Measurements from ENCODE around the gene PLCB2. TPM values are rescaled to one million over a fixed set of nuclear protein-coding genes. Genes with fewer than 3 reads are reported as not detected.

Gene PLCB2
- total and polyA plus RNA-seq, 4 experiments from 2014 or later, result 22.6 to 219 (median 124) TPM

GRCh38 chr15:40345225-40345866 is 37.6 kb upstream of the PLCB2 start:
- H3K9me3 Mint-ChIP-seq, result no peaks in the 10 kb centered on the region
- H3K36me3 Mint-ChIP-seq, result no peaks in the 10 kb centered on the region
- H3K27ac Mint-ChIP-seq, result no peak overlapping the region
- H3K4me1 Mint-ChIP-seq, result peaks cover 0 to 3% (median under 1%) of the 10 kb centered on the region in 4 donors
- H3K27ac ChIP-seq (ENCODE audit: low read depth, low read length), result no peak overlapping the region
- DNase-seq, result no peak
- H3K36me3 ChIP-seq (ENCODE audit: insufficient read depth, low read length), result no peaks in the 10 kb centered on the region
- no peaks in the 10 kb centered on the region for H3K27me3 Mint-ChIP-seq
- intact Hi-C loops (cut with micrococcal nuclease), result no loop called here
- H3K27me3 ChIP-seq (ENCODE audit: insufficient read depth, low read length), result no peaks in the 10 kb centered on the region
- ChIA-PET CTCF (ENCODE audit: partially characterized antibody) (interaction anchor here (0.8 to 21.4 kb wide), 14 partner anchors 10 to 76 kb away, joined by 3 to 634 read pairs (median 12); partner anchors contain the start of genes INAFM2, IVD, KNSTRN and PLCB2), POLR2A (ENCODE audit: partially characterized antibody) (interaction anchor here (0.6 to 1.5 kb wide), 3 partner anchors 21 to 77 kb away, joined by 3 to 10 read pairs (median 3); partner anchors contain the start of gene KNSTRN)
- no peak overlapping the region for H3K4me3 Mint-ChIP-seq
- peaks cover 7% of the 10 kb centered on the region for H3K4me1 ChIP-seq (ENCODE audit: insufficient read depth, low read length)
- H3K4me3 ChIP-seq (ENCODE audit: low read length in 2 of 2), result no peak overlapping the region
- no peaks in the 10 kb centered on the region for H3K9me3 ChIP-seq (ENCODE audit: control insufficient read depth in 1 of 2, low read length in 2 of 2)

DNA sequence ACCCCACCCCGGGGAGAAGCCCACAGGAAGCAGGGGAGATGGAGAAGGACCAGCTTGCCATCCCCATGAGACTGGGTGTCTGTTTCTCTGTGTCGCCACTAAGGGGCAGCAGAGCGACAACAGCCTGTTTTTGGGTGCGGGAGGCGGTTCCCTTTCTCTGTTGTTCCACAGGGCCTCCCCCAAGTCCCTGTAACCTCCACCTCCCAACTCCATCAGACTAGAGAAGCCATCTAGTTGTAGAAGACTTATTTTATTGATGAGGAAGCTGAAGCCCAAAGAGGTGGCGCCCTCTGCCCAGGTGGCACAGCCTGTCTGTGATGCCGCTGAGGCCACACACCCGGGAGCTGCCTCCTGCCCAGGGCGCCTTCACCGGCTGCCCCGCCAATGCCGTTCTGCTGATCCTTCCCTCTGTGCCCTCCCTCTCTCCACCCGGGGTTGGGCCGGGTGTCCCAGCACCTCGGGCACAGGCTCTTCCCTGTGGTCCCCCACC is 36.9 kb upstream of the PLCB2 start:
- H3K27me3 Mint-ChIP-seq, result no peaks in the 10 kb centered on the region
- peaks cover 7% of the 10 kb centered on the region for H3K4me1 ChIP-seq (ENCODE audit: insufficient read depth, low read length)
- ChIA-PET CTCF (ENCODE audit: partially characterized antibody) (interaction anchor here (0.7 to 21.4 kb wide), 22 partner anchors 9 to 164 kb away, joined by 3 to 634 read pairs (median 6); partner anchors contain the start of genes DISP2, INAFM2, IVD and KNSTRN), POLR2A (ENCODE audit: partially characterized antibody) (interaction anchor here (0.6 to 1.5 kb wide), 8 partner anchors 8 to 77 kb away, joined by 3 to 10 read pairs (median 4); partner anchors contain the start of gene KNSTRN)
- DNase-seq, result peak; percentile 68 to 71 (median 68)
- peaks cover 0 to 3% (median under 1%) of the 10 kb centered on the region in 4 donors for H3K4me1 Mint-ChIP-seq
- H3K36me3 Mint-ChIP-seq, result no peaks in the 10 kb centered on the region
- no peaks in the 10 kb centered on the region for H3K27me3 ChIP-seq (ENCODE audit: insufficient read depth, low read length)
- no peaks in the 10 kb centered on the region for H3K9me3 ChIP-seq (ENCODE audit: control insufficient read depth in 1 of 2, low read length in 2 of 2)
- H3K27ac ChIP-seq (ENCODE audit: low read depth, low read length), result no peak overlapping the region
- H3K4me3 ChIP-seq (ENCODE audit: low read length in 2 of 2), result no peak overlapping the region
- H3K36me3 ChIP-seq (ENCODE audit: insufficient read depth, low read length), result no peaks in the 10 kb centered on the region
- no peak overlapping the region for H3K4me3 Mint-ChIP-seq
- intact Hi-C loops (cut with micrococcal nuclease), result loop anchor here (1.0 kb wide), 3 partner anchors 24 to 163 kb away; no protein-coding TSS in a partner anchor
- H3K9me3 Mint-ChIP-seq, result no peaks in the 10 kb centered on the region
- H3K27ac Mint-ChIP-seq, result no peak overlapping the region

GRCh38 chr15:40344217-40344616 is 36.5 kb upstream of the PLCB2 start:
- H3K36me3 Mint-ChIP-seq, result no peaks in the 10 kb centered on the region
- DNase-seq, result peak in 1 of 5 donors; percentile 12
- Histone ChIP-seq H3K9me3 (ENCODE audit: control insufficient read depth in 1 of 2, low read length in 2 of 2) (no peaks in the 10 kb centered on the region), H3K4me3 (ENCODE audit: low read length in 2 of 2) (no peak overlapping the region), H3K27ac (ENCODE audit: low read depth, low read length) (no peak overlapping the region), H3K4me1 (ENCODE audit: insufficient read depth, low read length) (peaks cover 7% of the 10 kb centered on the region), H3K36me3 (ENCODE audit: insufficient read depth, low read length) (no peaks in the 10 kb centered on the region), H3K27me3 (ENCODE audit: insufficient read depth, low read length) (no peaks in the 10 kb centered on the region)
- POLR2A ChIA-PET (ENCODE audit: partially characterized antibody), result interaction anchor here (0.9 to 1.5 kb wide), 7 partner anchors 9 to 78 kb away, joined by 3 to 10 read pairs (median 4); no protein-coding TSS in a partner anchor
- H3K27ac Mint-ChIP-seq, result no peak overlapping the region
- intact Hi-C loops (cut with micrococcal nuclease), result loop anchor here (1.0 kb wide), 3 partner anchors 24 to 163 kb away; no protein-coding TSS in a partner anchor
- H3K4me1 Mint-ChIP-seq, result peaks cover 0 to 3% (median under 1%) of the 10 kb centered on the region in 4 donors
- H3K9me3 Mint-ChIP-seq, result no peaks in the 10 kb centered on the region
- CTCF ChIA-PET (ENCODE audit: partially characterized antibody), result interaction anchor here (0.7 to 21.4 kb wide), 23 partner anchors 9 to 297 kb away, joined by 3 to 634 read pairs (median 5); partner anchors contain the start of genes DISP2, INAFM2, IVD and KNSTRN
- no peaks in the 10 kb centered on the region for H3K27me3 Mint-ChIP-seq
- no peak overlapping the region for H3K4me3 Mint-ChIP-seq

DNA sequence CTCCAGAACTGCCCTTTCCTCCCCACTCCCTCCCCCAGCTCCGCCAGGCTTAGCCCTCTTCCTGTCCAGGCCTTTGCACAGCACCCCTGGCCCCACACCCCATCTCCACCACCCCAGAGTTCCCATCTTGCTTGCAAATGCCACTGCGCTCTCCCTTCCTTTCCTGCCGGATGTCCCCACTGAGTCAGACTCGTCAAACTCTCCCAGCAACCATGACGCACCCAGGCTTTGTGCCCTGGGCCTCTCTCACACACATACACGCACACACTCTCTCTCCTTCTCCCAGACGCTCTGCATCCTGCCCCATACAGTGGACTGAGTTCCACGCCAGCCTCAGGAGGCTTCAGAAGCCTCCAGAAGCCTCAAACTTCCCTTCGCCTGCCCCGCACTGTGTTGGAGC is 35.8 kb upstream of the PLCB2 start:
- no peak overlapping the region for H3K27ac ChIP-seq (ENCODE audit: low read depth, low read length)
- Mint-ChIP-seq H3K27me3 (no peaks in the 10 kb centered on the region), H3K4me1 (peaks cover 0 to 3% (median under 1%) of the 10 kb centered on the region in 4 donors), H3K27ac (no peak overlapping the region), H3K36me3 (no peaks in the 10 kb centered on the region), H3K4me3 (no peak overlapping the region), H3K9me3 (no peaks in the 10 kb centered on the region)
- peaks cover 7% of the 10 kb centered on the region for H3K4me1 ChIP-seq (ENCODE audit: insufficient read depth, low read length)
- H3K9me3 ChIP-seq (ENCODE audit: control insufficient read depth in 1 of 2, low read length in 2 of 2), result no peaks in the 10 kb centered on the region
- no peak overlapping the region for H3K4me3 ChIP-seq (ENCODE audit: low read length in 2 of 2)
- DNase-seq, result no peak
- H3K36me3 ChIP-seq (ENCODE audit: insufficient read depth, low read length), result no peaks in the 10 kb centered on the region
- intact Hi-C loops (cut with micrococcal nuclease), result no loop called here
- ChIA-PET CTCF (ENCODE audit: partially characterized antibody) (interaction anchor here (0.7 to 21.4 kb wide), 23 partner anchors 9 to 296 kb away, joined by 3 to 634 read pairs (median 5); partner anchors contain the start of genes DISP2, INAFM2, IVD and KNSTRN), POLR2A (ENCODE audit: partially characterized antibody) (interaction anchor here (1.4 kb wide), 2 partner anchors 35 to 36 kb away, joined by 4 to 5 read pairs; no protein-coding TSS in a partner anchor)
- H3K27me3 ChIP-seq (ENCODE audit: insufficient read depth, low read length), result no peaks in the 10 kb centered on the region

DNA sequence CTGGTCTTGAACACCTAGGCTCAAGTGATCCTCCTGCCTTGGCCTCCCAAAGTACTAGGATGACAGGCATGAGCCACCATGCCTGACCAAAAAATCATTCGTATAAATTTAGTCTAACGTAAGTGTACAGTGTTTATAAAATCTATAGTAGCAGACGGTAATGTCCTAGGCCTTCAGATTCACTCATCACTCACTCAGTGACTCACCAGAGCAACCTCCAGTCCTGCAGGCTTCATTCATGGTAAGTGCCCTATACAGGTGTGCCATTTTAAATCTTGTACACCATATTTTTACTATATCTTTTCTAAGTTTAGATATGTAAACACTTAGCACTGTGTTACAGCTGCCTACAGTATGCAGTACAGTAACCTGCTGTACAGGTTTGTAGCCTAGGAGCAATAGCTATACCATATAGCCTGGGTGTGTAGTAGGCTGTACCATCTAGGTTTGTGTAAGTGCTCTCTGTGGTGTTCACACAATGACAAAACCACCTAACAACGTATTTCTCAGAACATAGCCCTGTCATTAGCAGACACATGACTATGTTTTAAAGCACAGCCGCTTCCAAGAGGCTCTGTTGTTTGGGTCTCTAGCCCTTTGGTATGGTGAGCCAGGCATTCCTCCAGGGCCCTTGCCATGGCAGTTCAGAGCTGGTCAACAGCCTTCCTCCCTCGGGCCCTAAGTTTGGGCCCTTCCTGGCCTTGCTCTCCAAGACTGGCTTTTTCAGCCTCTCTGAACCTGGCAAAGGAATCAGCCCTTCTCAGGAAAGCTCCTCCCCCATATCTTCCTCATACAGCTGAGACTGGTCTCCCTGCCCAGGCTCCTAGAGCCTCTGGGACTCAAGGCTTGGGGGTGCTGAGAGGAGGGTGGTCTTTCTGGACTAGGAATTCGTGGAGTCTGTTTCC is 34.9 kb upstream of the PLCB2 start:
- H3K4me1 ChIP-seq (ENCODE audit: insufficient read depth, low read length), result peaks cover 14% of the 10 kb centered on the region

DNA sequence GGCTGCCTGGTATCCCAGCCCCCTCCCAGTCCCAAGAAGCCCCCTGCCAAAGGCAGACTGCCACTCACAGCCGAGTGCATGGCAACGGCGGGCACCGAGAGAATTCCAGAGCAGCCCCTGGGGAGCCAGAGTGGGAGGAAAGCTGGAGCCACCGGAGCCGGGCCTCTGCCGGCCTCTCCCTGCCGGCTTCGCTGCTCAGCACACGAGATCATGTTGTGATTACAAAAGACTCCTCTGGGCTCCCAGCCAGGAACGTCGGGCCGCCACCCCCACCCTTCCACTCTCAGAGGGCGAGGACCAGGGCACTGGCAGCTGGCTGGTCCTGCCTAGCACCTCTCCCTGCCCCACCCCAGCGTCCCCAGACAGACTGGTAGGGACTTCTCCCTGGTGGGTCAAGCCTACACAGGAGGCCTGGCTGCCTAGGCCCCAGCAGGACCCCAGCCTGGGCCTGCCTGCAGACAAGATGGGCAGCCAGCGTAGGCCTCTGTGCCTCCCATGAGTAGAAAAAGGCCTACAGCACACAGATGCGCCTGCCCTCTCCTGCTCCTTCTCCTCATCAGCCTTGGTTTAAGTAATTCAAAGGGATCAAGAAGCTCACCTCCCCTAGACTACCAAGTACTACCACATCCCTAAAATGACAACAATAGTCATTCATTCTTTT is 33.1 kb upstream of the PLCB2 start, which contains the start of gene CCDC9B:
Gene CCDC9B (minus strand): TSS at position 200 of the 661 bp plus-strand sequence. CDS start 120 bp downstream, at position 80.
- POLR2A ChIA-PET (ENCODE audit: partially characterized antibody), result interaction anchor here (1.3 kb wide), 1 partner anchor 34 kb away, joined by 3 read pairs; no protein-coding TSS in a partner anchor
- Mint-ChIP-seq H3K27me3 (peaks cover 0 to 2% of the 10 kb centered on the region in 2 donors), H3K9me3 (no peaks in the 10 kb centered on the region), H3K4me3 (no peak within 1 kb of the TSS), H3K4me1 (peaks cover 4 to 7% (median 5%) of the 10 kb centered on the region in 4 donors), H3K36me3 (no peaks in the 10 kb centered on the region), H3K27ac (no peak within 1 kb of the TSS)
- no peak for DNase-seq
- Histone ChIP-seq H3K4me3 (ENCODE audit: low read length in 2 of 2) (no peak within 1 kb of the TSS), H3K27ac (ENCODE audit: low read depth, low read length) (no peak within 1 kb of the TSS), H3K4me1 (ENCODE audit: insufficient read depth, low read length) (peaks cover 14% of the 10 kb centered on the region), H3K36me3 (ENCODE audit: insufficient read depth, low read length) (no peaks in the 10 kb centered on the region), H3K9me3 (ENCODE audit: control insufficient read depth in 1 of 2, low read length in 2 of 2) (no peaks in the 10 kb centered on the region), H3K27me3 (ENCODE audit: insufficient read depth, low read length) (no peaks in the 10 kb centered on the region)
- intact Hi-C loops (cut with micrococcal nuclease), result no loop called here
- CTCF ChIA-PET (ENCODE audit: partially characterized antibody), result interaction anchor here (1.2 to 21.4 kb wide), 11 partner anchors 8 to 80 kb away, joined by 3 to 634 read pairs (median 11); partner anchors contain the start of genes ANKRD63, DISP2, INAFM2 and PLCB2

More for the DNA sequence above, 34.9 kb upstream of the PLCB2 start:
- no peaks in the 10 kb centered on the region for H3K36me3 Mint-ChIP-seq
- no peak overlapping the region for H3K4me3 Mint-ChIP-seq
- intact Hi-C loops (cut with micrococcal nuclease), result no loop called here
- no peaks in the 10 kb centered on the region for H3K36me3 ChIP-seq (ENCODE audit: insufficient read depth, low read length)
- ChIA-PET POLR2A (ENCODE audit: partially characterized antibody) (no interaction called here), CTCF (ENCODE audit: partially characterized antibody) (interaction anchor here (0.7 to 21.4 kb wide), 20 partner anchors 8 to 296 kb away, joined by 3 to 634 read pairs (median 8); partner anchors contain the start of genes ANKRD63, DISP2, INAFM2 and IVD)
- no peaks in the 10 kb centered on the region for H3K27me3 ChIP-seq (ENCODE audit: insufficient read depth, low read length)
- no peak for DNase-seq
- H3K27me3 Mint-ChIP-seq, result peaks cover 0 to 2% of the 10 kb centered on the region in 2 donors
- no peak overlapping the region for H3K27ac Mint-ChIP-seq
- H3K9me3 Mint-ChIP-seq, result no peaks in the 10 kb centered on the region
- H3K9me3 ChIP-seq (ENCODE audit: control insufficient read depth in 1 of 2, low read length in 2 of 2), result no peaks in the 10 kb centered on the region
- peaks cover 4 to 7% (median 5%) of the 10 kb centered on the region in 4 donors for H3K4me1 Mint-ChIP-seq
- no peak overlapping the region for H3K27ac ChIP-seq (ENCODE audit: low read depth, low read length)
- H3K4me3 ChIP-seq (ENCODE audit: low read length in 2 of 2), result no peak overlapping the region

All from CD4-positive, alpha-beta memory T cell (primary cell).